ENCODE data around the gene OLFML2B.
"Not testable (repeated sequence)": the region's sequence is repeated elsewhere in the genome, so short reads cannot be mapped to it uniquely, and the experiment has no call there.

Gene OLFML2B

DNA sequence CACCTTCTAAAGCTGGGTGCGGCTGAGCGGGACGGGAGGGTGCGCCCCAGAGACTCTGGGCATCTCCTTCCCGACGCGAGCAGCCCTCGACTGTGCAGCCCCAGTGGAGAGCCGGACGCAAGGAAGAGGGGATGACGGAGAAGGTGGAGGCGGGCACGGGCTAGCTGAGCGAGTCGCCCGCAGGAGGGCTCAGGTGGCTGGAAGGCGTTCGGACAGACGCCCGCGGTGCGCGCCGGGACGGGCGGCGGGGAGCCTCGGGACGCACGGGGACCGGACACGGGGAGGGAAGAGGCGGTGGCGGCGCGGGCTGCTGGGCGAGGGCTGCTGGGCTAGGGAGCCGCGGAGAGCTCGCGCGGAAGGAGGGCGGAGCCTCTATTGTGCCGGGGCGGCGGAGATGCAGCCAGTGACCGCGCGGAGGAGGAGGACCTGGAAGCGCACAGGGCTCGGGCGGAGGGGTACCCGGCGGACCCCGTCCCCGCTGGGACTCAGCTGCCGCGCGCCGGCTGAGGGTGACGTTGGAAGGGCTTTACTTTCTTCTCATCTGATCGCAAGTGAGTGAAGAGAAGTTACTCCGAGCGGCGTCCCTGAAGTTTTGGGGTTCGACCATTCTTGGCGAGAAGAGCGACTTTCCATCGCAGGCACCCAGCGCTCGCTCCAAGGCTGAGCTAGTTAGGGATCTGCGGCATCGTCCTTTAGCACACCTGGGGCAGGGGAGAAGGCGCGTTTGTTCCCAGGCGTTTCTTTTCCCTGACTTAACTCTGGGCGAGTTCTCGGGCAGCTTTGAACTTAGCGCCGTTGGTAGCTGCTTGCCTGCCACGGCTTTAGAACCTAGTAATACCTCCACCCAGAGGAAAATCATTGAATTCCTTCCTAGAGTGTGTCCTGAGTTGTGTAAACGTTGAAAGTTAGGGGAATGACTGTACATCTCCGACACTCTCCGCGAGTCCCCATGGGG, at the start of gene OLFML2B:
TSS of gene OLFML2B (minus strand) at position 323 of the 955 bp plus-strand sequence. CDS start 439 bp downstream, outside the sequence.
- DNase-seq (ENCODE audit: low spot score): peak; percentile 51

DNA sequence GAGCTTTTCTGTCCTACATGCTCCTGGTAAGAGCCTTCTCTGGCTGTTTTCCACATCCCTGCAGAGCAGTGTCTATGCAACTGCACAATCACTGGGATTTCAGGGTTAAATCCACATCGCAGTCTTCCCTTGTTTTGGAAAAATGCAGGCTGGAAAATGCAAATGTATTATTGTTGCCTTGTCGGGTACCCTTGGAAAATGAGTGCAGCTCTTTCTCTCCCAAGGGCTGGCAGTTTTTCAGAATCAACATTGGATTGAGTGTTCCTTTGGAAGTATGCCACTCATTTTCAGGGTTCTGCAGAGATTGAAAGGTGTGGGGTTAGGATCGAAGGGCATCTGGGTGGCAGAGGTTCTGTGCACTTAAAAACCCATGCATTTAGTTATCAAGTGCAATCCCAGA, 49.1 kb upstream of the OLFML2B start:
- DNase-seq (ENCODE audit: low spot score): no peak

GRCh38 chr1:162070825-162071224, 47.2 kb upstream of the OLFML2B start:
- no peak for DNase-seq (ENCODE audit: low spot score)

GRCh38 chr1:162070094-162070748, 46.6 kb upstream of the OLFML2B start:
- DNase-seq (ENCODE audit: low spot score): no peak

DNA sequence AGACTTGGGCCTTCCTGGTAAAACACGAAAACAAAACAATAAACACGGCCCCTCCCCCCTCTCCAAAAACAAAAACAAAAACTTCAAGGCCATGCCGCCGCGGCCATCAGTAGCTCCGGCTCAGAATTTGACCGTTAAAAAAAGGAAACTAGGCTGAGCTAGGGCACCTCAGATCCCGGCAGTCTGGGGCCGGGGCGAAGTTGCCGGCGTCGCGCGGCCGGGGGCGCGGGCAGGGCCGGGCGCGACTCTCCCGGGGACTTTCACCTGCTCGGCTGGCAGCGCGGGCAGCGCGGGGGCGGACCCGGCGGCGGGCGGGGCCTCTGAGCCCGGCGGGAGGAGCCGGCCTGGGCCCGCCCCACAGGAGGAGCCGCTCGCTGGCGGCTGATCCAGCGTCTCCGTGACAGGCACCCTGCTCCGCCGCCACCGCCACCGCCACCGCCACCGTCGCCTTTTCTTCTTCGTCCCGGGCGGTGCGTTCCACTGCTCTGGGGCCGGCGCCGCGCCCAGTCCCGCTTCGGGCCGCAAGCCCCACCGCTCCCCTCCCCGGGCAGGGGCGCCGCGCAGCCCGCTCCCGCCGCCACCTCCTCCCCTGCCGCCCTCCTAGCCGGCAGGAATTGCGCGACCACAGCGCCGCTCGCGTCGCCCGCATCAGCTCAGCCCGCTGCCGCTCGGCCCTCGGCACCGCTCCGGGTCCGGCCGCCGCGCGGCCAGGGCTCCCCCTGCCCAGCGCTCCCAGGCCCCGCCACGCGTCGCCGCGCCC, 45.8 kb upstream of the OLFML2B start, which contains the start of gene NOS1AP:
TSS of gene NOS1AP (plus strand) at position 358 of the 760 bp plus-strand sequence. CDS start 487 bp downstream, outside the sequence.
- peak; percentile 62 for DNase-seq (ENCODE audit: low spot score)

- no peak for DNase-seq (ENCODE audit: low spot score)
Observed at GRCh38 chr1:162068301-162068700, 44.6 kb upstream of the OLFML2B start.

DNA sequence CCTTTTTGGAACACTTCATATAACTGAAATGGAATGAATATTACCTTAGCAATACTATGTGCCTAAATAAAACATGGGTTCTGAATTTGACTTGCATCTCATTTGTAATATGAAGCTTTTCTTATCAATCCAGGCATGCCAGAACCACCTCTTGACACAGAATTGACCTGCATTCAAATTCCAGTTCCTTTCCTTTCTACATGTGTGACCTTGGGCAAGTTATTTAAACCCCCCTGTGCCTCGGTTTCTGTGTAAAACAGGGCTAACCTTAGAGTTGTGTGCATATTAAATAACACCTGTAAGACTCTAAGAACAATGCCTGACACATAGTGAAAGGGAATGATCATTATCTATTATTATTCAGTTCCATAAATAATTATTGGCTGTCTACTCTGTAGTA, 43.8 kb upstream of the OLFML2B start:
- DNase-seq (ENCODE audit: low spot score): no peak

GRCh38 chr1:162066836-162067235, 43.2 kb upstream of the OLFML2B start:
- not testable (repeated sequence) for DNase-seq (ENCODE audit: low spot score)

DNA sequence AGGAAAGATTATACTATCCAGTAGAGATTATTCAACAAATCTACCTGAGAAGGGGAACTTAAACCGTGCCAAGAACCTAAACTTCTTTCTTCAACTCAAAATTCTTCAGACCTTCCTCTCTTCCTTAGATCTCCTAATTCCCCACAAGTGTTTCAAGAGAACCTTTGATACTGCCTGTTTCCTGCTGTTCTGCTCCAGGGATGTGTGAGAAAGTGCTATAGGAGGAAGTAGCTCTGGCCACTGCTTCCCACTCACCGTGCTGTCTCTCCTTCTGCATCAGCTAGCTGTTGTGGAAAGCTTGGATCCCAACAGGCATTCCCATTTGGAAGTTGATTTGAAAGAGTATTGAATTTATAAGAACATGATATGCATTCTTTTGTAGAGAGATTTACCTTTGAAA, 41.3 kb upstream of the OLFML2B start:
- no peak for DNase-seq (ENCODE audit: low spot score)

DNA sequence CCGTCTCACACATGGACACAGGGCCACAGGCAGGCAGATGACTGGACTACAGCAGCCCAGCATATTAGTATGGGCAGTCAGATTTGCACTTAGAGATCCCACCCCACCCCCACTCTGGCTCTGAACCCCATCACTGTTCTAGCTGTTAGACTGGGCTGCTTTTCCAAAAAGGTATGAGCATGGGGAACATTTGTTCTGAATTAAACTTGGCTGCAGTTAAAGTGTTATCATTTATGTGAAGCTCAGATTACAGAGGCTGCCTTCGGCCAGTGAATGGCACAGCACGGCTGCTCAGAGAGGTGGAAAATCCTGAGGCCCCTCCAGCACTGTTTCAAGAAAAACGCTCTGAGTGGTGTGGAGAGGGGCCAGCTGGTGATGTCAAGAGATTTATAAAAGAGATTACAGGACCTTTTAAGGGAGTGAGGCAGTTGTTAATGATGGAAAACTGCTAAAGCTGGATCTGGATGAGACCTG, 38.9 kb upstream of the OLFML2B start:
- DNase-seq (ENCODE audit: low spot score): no peak

DNA sequence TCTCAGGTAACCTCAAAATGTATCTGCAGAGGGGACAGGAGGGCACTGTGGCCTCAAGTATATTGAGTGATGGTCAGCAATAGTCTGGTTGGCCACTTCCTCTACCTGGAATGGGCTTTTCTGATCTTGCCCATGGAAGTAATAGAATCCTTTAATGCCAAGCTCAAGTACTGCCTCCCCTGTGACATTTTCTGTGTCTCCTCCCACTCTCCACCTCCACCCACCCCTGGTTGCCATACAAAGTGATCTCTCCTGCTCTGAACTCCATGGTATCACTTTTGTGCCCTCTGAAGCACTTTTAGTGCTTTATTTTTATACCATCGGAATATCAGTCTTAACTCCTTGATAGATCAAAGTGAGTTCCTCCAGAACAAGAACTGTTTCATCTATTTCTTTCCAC, 36.6 kb upstream of the OLFML2B start:
- DNase-seq (ENCODE audit: low spot score): no peak

GRCh38 chr1:162059721-162060120, 36.1 kb upstream of the OLFML2B start:
- no peak for DNase-seq (ENCODE audit: low spot score)

- DNase-seq (ENCODE audit: low spot score): no peak
Observed at GRCh38 chr1:162056579-162056978, 32.9 kb upstream of the OLFML2B start.

DNA sequence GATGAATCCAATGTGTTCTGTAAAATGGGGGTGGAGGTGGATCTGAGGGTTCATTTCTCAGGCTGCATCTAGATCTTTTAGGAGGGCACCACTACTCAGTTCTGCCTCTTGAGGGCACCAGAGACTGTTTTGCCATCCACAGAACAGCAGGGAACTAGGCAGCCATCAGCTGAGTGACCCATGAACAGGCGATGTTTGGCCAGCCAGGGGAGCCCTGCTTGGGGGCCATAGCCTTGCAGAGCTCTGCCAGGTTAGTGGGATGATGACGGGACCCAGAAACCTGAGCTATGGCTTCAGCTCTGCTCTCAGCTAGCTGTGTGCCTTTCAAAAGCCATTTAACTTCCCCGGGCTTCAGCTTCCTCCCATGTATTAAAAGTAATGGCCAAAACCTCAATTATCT, 32.4 kb upstream of the OLFML2B start:
- peak; percentile 37 for DNase-seq (ENCODE audit: low spot score)

- DNase-seq (ENCODE audit: low spot score): no peak
Observed at GRCh38 chr1:162055062-162055461, 31.4 kb upstream of the OLFML2B start.

DNA sequence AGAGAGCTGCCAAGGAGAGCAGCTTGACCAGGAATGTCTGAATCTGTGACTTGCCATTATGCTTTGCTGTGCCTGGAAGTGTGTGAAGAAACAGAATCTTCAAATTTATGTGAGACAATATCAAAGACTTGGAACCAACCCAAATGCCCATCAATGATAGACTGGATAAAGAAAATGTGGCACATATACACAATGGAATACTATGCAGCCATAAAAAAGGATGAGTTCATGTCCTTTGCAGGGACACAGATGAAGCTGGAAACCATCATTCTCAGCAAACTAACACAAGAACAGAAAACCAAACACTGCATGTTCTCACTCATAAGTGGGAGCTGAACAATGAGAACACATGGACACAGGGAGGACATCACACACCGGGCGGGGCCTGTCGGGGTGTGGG, 30.3 kb upstream of the OLFML2B start:
- not testable (repeated sequence) for DNase-seq (ENCODE audit: low spot score)

GRCh38 chr1:162046921-162047320, 23.3 kb upstream of the OLFML2B start:
- no peak for DNase-seq (ENCODE audit: low spot score)

- DNase-seq (ENCODE audit: low spot score): no peak
Observed at GRCh38 chr1:162042361-162042760, 18.7 kb upstream of the OLFML2B start.

- DNase-seq (ENCODE audit: low spot score): no peak
Observed at GRCh38 chr1:162040657-162041056, 17.0 kb upstream of the OLFML2B start.

GRCh38 chr1:162040001-162040400, 16.3 kb upstream of the OLFML2B start:
- DNase-seq (ENCODE audit: low spot score): no peak

- no peak for DNase-seq (ENCODE audit: low spot score)
Observed at GRCh38 chr1:162038624-162039023, 15.0 kb upstream of the OLFML2B start.

DNA sequence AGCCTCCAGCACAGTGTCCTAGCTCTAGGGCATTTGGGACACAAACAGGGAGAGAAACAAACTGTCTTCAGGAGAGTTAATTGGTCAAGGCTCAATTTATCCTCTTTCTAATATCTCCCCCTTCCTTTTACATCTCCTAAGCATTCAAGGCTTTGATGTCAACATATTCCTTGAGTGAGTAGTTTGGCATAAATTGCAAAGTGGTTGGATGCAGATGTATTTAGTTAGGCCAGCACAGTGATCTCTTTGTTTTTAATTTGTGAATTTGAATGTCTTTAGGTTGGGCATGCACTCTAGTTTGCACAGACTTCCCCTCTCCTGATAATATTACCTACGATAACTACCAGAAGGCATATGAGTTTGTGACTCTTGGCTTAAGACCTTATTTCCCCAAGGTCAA, 12.5 kb upstream of the OLFML2B start:
- no peak for DNase-seq (ENCODE audit: low spot score)

All from hematopoietic multipotent progenitor cell treated with erythropoietin and hydrocortisone succinate and interleukin-3 and kit ligand, for 17 days (in vitro differentiated cells).